Astrocyte (in vitro differentiated cells and primary cell): Measurements from ENCODE around the gene PPP6R3. TPM values are rescaled to one million over a fixed set of nuclear protein-coding genes. Genes with fewer than 3 reads are reported as not detected.
A peak's percentile ranks its signal among the peaks of the same experiment; 100 is the strongest.
"Not testable (repeated sequence)": the region's sequence is repeated elsewhere in the genome, so short reads cannot be mapped to it uniquely, and the experiment has no call there.

Source experiments
- DNase-seq: peaks from one replicate; pipeline ENCODE4 v3.0.0-alpha.2; 2010; ENCODE audit warnings: low read depth
- FAIRE-seq: peaks from 2 replicates; lab custom pipeline; 2011; peaks lifted over from hg19 to GRCh38; lab: Jason Lieb, UNC
- H2AFZ ChIP-seq: 2 replicates; pipeline ENCODE4 v1.6.0; 2012; ENCODE audit warnings: low read depth, low read length, inconsistent platforms
- H3K27ac ChIP-seq: 2 replicates; pipeline ENCODE4 v1.5.1; 2011; ENCODE audit warnings: low read depth, low read length, inconsistent platforms
- H3K27me3 ChIP-seq: 2 replicates; pipeline ENCODE4 v1.6.0; 2011; ENCODE audit warnings: low read length, inconsistent platforms; ENCODE audit not compliant: insufficient read depth
- H3K36me3 ChIP-seq: 2 replicates; pipeline ENCODE4 v1.5.1; 2011; ENCODE audit warnings: low read length, inconsistent platforms; ENCODE audit not compliant: insufficient read depth
- H3K4me1 ChIP-seq: 2 replicates; pipeline ENCODE4 v1.5.1; 2011; ENCODE audit warnings: low read length, inconsistent platforms; ENCODE audit not compliant: insufficient read depth
- H3K4me2 ChIP-seq: 2 replicates; pipeline ENCODE4 v1.6.0; 2012; ENCODE audit warnings: low read length, inconsistent platforms
- H3K4me3 ChIP-seq: 2 replicates; pipeline ENCODE4 v1.5.1; 2011; ENCODE audit warnings: low read depth, mild to moderate bottlenecking, low read length, inconsistent platforms; ENCODE audit not compliant: insufficient read depth
- H3K79me2 ChIP-seq: 2 replicates; pipeline ENCODE4 v1.6.0; 2012; ENCODE audit warnings: mild to moderate bottlenecking, low read length, inconsistent platforms; ENCODE audit not compliant: insufficient read depth
- H3K9ac ChIP-seq: 2 replicates; pipeline ENCODE4 v1.6.0; 2012; ENCODE audit warnings: mild to moderate bottlenecking, low read length, inconsistent platforms
- H3K9me3 ChIP-seq: 2 replicates; pipeline ENCODE4 v1.5.1; 2012; ENCODE audit warnings: low read depth, mild to moderate bottlenecking, low read length, inconsistent platforms; ENCODE audit not compliant: insufficient read depth
- H4K20me1 ChIP-seq: 2 replicates; pipeline ENCODE4 v1.6.0; 2012; ENCODE audit warnings: low read length, inconsistent platforms; ENCODE audit not compliant: insufficient read depth
- H3K27ac Mint-ChIP-seq: one replicate; pipeline ENCODE4 v1.8.0; 2021; ENCODE audit warnings: mild to moderate bottlenecking, mixed read lengths; ENCODE audit not compliant: unreplicated experiment
- H3K27me3 Mint-ChIP-seq: one replicate; pipeline ENCODE4 v1.8.0; 2021; ENCODE audit warnings: low read depth, mixed read lengths; ENCODE audit not compliant: unreplicated experiment
- H3K36me3 Mint-ChIP-seq: one replicate; pipeline ENCODE4 v1.8.0; 2021; ENCODE audit warnings: low read depth, mixed read lengths; ENCODE audit not compliant: unreplicated experiment
- H3K4me1 Mint-ChIP-seq: one replicate; pipeline ENCODE4 v1.8.0; 2021; ENCODE audit warnings: low read depth, mixed read lengths; ENCODE audit not compliant: unreplicated experiment
- H3K4me3 Mint-ChIP-seq: one replicate; pipeline ENCODE4 v1.8.0; 2021; ENCODE audit warnings: mild to moderate bottlenecking, moderate library complexity, mixed read lengths; ENCODE audit not compliant: unreplicated experiment
- H3K9me3 Mint-ChIP-seq: one replicate; pipeline ENCODE4 v1.8.0; 2021; ENCODE audit warnings: mild to moderate bottlenecking, mixed read lengths; ENCODE audit not compliant: unreplicated experiment
- CTCF ChIP-seq: IDR thresholded peaks from 2 replicates; pipeline ENCODE4 v1.5.1; 2011; ENCODE audit warnings: low read depth, mild to moderate bottlenecking, inconsistent platforms, low read length, moderate library complexity; ENCODE audit not compliant: insufficient read depth
- EZH2 ChIP-seq: IDR thresholded peaks from 2 replicates; pipeline ENCODE4 v1.6.1; 2012; ENCODE audit warnings: mild to moderate bottlenecking, low read length, inconsistent platforms; ENCODE audit not compliant: insufficient read depth
- total RNA-seq: library from RNA; stranded (reverse); gene quantifications from 2 replicates; pipeline ENCODE4 v1.2.1, GENCODE V29; 2021

PPP6R3 gene
- total RNA-seq, 1 donor from 2014 or later: 97.8 TPM

GRCh38 chr11:68447015-68447801 lies 13.3 kb upstream of the PPP6R3 start:
- DNase-seq (no peak), FAIRE-seq (no peak)
- H3K27ac Mint-ChIP-seq: no peak overlapping the region

GRCh38 chr11:68447914-68448313 lies 12.6 kb upstream of the PPP6R3 start:
- not testable (repeated sequence) for H3K9me3 Mint-ChIP-seq, H3K36me3 Mint-ChIP-seq, H3K79me2 ChIP-seq, H3K27me3 ChIP-seq, H3K9me3 ChIP-seq, H3K27me3 Mint-ChIP-seq, H3K4me2 ChIP-seq, H3K9ac ChIP-seq, H3K4me3 ChIP-seq, H4K20me1 ChIP-seq, FAIRE-seq, H3K27ac Mint-ChIP-seq, H2AFZ ChIP-seq, H3K4me3 Mint-ChIP-seq, H3K36me3 ChIP-seq, H3K4me1 Mint-ChIP-seq, DNase-seq, H3K27ac ChIP-seq, H3K4me1 ChIP-seq

More at GRCh38 chr11:68447015-68447801, 13.3 kb upstream of the PPP6R3 start:
- peak overlapping the region; percentile 37 for H2AFZ ChIP-seq
- no peaks in the 10 kb centered on the region for H3K79me2 ChIP-seq
- H3K9ac ChIP-seq: no peak overlapping the region
- Mint-ChIP-seq H3K4me1 (no peaks in the 10 kb centered on the region), H3K4me3 (no peak overlapping the region), H3K27me3 (no peaks in the 10 kb centered on the region), H3K36me3 (no peaks in the 10 kb centered on the region), H3K9me3 (no peaks in the 10 kb centered on the region)
- H3K36me3 ChIP-seq: peaks cover 3% of the 10 kb centered on the region
- H3K9me3 ChIP-seq: no peaks in the 10 kb centered on the region
- TF ChIP-seq CTCF: peak; percentile 69
- no peak for TF ChIP-seq EZH2
- no peaks in the 10 kb centered on the region for H4K20me1 ChIP-seq
- H3K4me2 ChIP-seq: no peak overlapping the region
- H3K4me1 ChIP-seq: peaks cover 3% of the 10 kb centered on the region
- H3K27ac ChIP-seq: no peak overlapping the region
- H3K4me3 ChIP-seq: no peak overlapping the region
- H3K27me3 ChIP-seq: no peaks in the 10 kb centered on the region

- Mint-ChIP-seq H3K27ac (no peak overlapping the region), H3K9me3 (no peaks in the 10 kb centered on the region), H3K4me3 (no peak overlapping the region), H3K4me1 (no peaks in the 10 kb centered on the region), H3K27me3 (no peaks in the 10 kb centered on the region), H3K36me3 (no peaks in the 10 kb centered on the region)
- no peak overlapping the region for H3K9ac ChIP-seq
- H3K27me3 ChIP-seq: no peaks in the 10 kb centered on the region
- DNase-seq (no peak), FAIRE-seq (no peak)
- H3K27ac ChIP-seq: no peak overlapping the region
- TF ChIP-seq CTCF (no peak), EZH2 (no peak)
- H4K20me1 ChIP-seq: no peaks in the 10 kb centered on the region
- no peaks in the 10 kb centered on the region for H3K9me3 ChIP-seq
- H3K4me2 ChIP-seq: no peak overlapping the region
- no peaks in the 10 kb centered on the region for H3K79me2 ChIP-seq
- H3K4me1 ChIP-seq: no peaks in the 10 kb centered on the region
- no peak overlapping the region for H3K4me3 ChIP-seq
- no peak overlapping the region for H2AFZ ChIP-seq
- no peaks in the 10 kb centered on the region for H3K36me3 ChIP-seq
Measured at GRCh38 chr11:68448604-68449011, 11.9 kb upstream of the PPP6R3 start.
